HG03025 (cell line): ENCODE data around the gene ITM2C.

Experiments
- ATAC-seq: cut with Tn5 transposase; IDR thresholded peaks from one replicate; pipeline ENCODE4 v1.9.1; 2021; ENCODE audit warnings: mild to moderate bottlenecking, moderate library complexity; ENCODE audit not compliant: unreplicated experiment, low FRiP score

The ITM2C gene, protein sequence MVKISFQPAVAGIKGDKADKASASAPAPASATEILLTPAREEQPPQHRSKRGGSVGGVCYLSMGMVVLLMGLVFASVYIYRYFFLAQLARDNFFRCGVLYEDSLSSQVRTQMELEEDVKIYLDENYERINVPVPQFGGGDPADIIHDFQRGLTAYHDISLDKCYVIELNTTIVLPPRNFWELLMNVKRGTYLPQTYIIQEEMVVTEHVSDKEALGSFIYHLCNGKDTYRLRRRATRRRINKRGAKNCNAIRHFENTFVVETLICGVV

DNA sequence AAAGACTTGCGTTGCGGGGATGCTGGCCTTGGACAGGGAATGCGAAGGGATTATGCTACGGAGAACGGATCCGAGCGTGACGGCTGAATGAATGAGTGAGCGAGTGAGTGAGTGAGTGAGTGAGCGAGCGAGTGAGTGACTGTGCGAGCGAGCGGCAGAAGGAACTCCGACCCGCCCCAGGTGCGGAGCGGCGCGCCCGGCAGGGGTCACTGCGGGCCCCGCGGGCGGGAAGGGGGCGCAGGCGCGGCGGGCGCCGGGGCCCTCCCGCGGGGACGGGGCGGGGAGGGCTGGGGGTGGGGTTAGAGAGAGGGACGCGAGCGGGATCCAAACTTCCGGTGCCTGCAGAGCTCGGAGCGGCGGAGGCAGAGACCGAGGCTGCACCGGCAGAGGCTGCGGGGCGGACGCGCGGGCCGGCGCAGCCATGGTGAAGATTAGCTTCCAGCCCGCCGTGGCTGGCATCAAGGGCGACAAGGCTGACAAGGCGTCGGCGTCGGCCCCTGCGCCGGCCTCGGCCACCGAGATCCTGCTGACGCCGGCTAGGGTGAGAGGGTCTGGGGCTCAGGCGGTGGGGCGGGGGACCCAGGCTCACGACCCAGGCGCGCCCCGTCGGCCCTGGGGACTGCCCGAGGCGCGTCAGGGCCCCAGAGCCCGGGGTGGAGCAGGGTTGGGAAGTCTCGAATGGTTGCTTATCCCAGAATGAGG, at the start of gene ITM2C:
Gene ITM2C, plus strand, starts transcription at position 338 of the 702 bp plus-strand sequence. Its CDS starts 84 bp downstream, at position 422.
- peak; percentile 50 for ATAC-seq

DNA sequence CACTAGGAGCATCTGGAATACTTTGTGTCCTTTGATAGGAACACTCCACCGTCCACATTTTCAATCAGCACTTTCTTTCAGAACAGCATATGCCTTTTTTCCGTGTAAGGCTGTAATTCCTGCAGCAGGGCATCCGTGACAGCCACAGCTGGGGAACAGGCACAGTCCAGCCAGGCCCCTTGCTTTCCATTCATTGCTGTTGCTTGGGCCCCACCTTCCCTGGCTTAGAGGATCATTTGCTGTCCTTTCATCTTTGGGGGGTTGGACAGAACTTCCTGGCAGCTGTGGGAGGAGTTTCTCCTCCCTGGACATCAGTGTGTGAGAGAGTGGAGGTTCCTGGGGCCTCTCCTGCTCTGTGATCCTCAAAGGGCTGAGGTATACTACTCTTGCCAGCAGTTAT, 49.7 kb upstream of the ITM2C start:
- no peak for ATAC-seq

DNA sequence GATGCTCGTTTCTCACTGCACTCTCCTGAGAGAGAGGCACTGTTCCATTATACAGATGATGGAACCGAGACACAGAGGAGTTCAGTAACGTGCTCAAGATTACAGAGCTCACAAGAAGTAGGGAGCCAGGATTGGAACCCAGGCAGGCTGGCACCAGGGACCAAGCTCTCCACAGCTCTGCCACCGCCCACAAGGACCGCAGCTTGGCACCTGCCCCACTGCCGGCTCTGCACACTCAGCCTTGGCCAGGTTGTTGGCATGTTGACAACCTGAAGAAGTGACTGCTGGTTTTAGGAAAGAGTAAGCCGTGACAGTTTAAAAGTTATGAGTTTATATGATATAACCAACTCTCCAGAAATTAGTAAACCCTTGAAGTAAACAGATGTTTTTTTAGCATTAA, 48.0 kb upstream of the ITM2C start:
- no peak for ATAC-seq

DNA sequence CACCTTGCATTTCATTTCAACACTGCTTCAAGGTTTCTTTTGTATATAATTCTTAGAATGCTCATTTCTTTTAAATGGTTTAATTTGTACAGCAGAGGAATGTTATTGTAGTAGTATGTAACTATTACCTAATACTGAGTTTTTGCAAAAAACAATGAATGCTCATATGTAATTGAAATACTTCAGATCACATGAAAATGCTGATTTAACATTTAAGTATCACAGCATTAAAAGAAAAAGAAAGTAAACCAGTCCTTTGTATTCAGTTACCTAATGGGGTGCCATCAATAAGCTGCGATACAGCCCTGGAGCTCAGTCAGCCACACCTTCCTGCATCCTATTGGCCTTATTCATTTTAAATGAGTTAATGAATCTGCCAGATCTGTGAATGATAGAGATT, 45.3 kb upstream of the ITM2C start:
- ATAC-seq: no peak

DNA sequence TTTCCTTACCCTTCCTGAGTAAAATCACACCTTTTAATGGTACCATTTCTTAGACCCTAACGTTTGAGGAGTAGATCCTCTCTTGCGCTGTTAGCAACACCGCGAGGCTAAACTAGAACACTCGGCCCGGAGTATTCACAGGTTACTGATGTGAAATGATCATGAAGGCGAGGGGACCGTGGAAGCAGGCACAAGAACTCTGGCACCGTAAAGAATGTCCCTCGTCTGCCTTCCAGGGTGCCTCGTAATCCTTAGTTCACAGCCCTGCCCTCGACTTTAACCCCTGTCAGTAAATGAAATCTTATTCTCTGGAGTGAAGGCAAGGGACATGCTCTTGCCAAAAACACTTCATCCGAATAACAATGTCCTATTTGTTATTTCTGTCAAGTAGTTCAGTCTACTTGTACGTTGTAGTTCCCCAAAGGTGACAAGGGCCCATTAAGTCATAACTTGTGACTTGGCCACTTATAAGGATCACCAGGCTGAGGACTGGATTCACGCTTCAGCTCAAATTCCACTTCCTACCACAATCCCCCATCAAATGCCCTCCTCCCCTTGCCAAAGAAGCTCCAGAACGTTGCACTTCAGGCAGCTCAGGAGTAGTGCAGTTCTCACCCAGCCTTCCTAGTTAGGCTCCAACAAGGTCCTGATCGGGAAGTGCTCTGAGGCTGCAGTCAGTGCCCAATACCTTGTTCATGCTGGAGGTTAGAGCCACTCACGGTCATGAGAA, 43.3 kb upstream of the ITM2C start:
- no peak for ATAC-seq

DNA sequence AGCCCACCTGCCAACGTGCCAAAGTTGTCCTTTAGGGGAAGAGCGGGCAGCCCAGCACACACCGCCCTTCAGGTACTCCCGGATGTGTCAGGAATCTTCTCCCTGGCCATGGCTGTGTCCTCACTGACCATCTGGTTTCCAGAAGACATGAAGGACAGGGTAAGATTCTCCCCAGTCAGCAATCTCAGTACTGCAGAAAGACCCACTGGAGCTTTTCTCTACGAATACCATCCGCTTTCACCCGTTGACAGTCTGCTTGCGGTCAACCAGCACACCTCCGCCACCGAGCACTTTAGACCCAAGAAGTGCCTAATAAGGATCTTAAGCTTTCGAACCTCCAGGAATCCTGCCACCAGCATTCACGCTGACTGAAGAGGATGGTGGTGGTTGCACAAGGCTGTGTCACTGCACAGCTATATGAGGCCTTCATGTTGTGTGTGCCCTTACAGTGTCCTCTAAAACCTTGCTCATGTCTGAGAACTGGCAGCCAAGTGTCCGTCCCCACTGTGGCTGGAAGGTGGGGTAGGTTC, 42.7 kb upstream of the ITM2C start:
- no peak for ATAC-seq

DNA sequence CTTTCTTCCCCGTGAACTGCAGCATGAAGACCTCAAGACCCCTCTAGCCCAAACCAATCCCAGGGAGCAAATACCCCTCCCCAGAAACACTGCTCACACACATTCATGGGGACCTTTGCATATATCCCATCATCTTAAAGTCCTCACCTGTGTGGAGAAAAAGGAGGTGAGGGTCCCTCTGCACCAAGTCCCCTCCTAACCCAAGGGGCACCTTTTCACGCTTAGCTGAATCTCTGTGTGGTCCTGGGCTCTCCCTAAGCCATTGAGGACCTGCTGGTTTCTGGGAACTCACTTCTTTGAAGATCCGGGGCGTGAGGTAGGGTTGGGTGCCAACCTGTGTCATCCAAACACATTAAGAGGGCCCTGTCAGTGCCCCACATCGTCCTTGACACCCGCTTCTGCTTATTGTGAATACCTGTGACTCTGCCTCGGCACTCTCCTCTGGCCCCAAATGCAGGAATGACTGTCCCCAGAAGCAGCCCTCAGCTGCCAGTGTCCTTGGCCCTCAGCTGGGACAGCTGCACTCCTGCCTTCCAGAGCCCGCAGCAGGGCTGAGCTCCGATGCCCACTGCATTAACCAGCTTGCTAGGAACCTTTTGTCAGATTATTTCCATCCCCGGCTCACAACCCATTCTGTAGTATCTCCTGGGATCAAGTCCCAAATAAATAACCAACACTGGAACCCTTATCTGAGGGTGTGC, 41.3 kb upstream of the ITM2C start:
- ATAC-seq: no peak

DNA sequence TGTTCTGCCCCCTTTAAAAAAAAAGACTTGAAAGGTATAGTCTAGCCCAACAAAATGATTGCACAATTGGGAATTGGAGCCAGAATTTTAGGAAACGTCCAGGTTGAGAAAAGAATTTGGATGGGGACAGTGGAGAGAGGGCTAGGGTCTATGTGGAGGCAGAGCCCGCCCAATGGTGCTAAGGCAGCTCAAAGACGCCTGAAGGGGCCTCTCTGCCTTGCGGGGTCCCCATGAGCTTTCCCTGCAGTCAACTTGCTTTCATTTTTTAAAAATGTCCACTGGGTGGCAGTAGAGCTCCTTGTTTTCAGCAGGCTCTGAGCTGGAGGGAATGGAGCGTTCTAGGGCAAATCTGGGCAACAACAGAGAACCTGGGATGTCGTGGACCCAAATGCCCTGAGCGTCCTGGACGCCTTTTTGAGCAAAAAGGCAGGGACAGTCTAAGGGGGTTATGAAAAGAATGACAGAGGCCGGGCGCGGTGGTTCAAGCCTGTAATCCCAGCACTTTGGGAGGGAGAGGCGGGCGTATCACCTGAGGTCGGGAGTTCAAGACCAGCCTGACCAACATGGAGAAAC, 40.2 kb upstream of the ITM2C start:
- no peak for ATAC-seq

DNA sequence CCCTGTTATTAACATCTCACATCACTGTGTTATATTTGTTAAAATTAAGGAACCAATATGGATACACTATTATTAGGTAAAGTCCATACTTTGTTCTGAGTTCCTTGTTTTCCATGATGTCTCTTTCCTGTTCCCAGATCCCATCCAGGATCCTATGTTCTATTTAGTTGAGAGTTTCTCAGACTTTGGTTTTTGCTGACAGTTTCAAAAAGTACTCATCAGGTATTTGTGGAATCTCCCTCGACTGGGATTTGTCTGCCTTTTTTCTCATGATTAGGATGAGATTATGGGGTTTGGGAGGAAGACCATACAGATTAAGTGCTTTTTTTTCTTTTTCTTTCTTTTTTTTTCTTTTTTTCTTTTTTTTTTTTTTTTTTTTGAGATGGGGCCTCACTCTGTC, 39.4 kb upstream of the ITM2C start:
- ATAC-seq: no peak

DNA sequence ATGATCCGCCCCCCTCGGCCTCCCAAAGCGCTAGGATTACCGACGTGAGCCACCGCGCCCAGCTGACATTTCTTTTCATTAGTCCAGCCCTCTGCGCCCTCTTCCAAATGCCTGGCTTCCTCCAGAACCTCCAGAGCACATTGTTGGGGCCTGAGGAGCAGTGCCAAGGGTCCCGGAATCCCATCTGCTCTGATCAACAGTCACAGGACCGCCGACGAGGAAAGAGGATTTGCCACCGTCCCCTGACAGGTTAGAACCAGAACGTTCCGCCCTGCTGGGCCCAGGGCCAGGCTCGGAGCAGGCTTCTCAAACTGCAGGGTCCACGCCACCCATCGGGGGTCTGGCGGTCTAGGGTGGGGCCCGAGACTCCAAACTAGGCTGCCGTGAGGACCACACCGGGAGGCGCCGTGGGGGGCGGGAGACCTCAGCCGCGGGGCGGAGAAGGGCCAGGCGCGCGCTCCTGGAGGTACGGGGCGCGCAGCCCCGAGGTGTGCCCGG, 36.9 kb upstream of the ITM2C start:
- ATAC-seq: no peak

DNA sequence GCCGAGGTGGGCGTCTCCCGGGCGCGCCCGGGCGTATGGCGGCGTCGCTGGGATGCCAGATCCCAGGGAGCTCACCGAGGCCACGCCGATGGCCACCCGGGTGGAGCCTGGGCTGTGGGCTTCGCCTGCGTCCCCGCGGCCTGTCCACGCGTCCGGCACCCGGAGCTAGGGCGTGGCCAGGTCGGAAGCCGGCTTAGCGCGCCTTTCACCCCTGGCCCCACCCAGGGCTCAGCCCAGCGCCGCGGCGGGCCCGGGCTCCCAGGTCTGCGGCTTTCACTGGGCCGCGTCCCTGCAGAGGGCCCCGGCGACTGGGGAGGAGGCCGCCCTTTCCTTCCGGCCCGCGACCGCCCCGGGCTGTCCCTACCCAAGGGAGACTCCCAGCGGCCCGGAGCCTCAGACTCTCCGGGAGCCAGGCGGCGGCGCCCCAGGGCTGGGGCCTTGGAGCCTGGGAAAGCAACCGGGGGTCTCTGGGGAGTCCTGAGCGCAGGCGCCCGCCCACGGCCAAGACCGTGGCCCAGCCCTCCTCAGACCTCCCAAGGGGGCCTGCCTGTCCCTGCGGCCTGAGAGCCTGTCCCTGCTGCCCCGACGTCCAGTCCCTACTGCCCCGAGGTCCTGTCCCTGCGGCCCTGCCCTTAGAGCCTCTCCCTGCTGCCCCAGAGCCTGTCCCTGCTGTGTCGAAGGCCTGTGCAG, 36.3 kb upstream of the ITM2C start:
- no peak for ATAC-seq

DNA sequence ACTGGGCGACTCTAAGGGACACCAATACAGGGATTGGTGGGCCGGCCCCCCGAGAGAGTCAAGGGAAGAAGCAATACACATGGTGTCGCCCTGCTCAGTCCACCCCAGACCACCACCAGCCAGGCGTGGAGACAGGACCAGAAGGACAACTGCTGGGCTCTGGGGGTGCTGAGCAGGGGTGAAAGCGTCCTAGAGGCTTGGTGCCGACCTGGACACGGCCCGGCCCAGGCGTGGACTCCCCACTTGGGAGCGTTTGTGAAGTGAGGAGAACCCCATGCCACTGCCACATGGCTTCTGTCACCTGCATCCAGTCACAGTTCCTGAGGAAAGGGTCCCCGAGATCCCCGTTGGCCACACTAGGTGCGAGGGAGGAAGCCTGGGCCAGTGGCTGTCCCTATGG, 35.4 kb upstream of the ITM2C start:
- ATAC-seq: no peak

DNA sequence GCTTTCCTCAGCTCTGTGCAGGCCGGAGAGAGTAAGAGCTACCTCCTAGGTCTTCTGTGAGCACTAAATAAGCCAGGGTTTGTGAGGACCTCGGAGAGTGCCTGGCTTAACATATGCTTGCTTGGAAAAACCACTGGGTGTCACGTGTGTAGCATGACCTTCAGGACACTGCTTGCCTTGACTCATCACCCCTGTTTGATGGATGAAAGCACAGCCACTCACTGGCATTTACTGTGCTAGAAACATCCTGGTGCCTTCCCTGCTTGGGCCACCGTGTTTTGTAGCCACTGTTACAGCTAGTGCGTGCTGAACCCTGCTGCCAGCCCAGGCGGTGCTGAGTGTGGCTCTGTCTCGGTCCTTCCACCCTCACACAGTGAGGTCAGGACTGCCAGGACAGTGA, 34.8 kb upstream of the ITM2C start:
- ATAC-seq: no peak

DNA sequence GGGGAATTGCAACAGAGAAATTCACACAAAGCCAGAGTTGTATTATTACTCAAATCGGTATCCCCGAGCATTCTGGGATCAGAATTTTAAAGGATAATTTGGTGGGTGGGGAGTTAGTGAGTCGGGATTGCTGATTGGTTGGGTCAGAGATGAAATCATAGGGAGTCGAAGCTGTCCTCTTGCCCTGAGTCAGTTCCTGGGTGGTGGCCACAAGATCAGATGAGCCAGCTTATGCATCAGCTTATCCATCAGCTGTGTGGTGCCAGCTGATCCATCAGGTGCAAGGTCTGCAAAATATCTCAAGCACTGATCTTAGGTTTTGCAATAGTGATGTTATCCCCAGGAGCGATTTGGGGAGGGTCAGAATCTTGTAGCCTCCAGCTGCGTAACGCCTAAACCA, 34.3 kb upstream of the ITM2C start:
- no peak for ATAC-seq

DNA sequence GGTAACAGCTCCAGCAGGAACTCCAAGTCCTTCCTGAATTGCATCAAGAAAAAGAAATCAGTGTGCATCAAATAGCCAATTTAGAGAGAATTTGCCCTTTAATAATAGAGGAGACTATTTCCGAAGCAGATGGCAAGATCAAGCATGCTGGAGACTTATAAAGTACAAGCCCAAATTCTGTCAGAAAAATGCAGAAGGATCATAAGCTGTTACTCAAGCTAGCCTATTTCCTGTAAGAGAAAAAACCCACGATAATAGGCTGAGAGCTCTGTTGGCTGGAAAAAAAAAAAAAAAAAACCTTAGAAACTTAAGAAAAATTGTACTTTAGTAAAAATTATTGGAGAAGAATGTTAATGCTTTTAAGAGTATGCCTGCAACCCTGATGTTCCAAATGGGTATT, 24.4 kb upstream of the ITM2C start:
- ATAC-seq: no peak

DNA sequence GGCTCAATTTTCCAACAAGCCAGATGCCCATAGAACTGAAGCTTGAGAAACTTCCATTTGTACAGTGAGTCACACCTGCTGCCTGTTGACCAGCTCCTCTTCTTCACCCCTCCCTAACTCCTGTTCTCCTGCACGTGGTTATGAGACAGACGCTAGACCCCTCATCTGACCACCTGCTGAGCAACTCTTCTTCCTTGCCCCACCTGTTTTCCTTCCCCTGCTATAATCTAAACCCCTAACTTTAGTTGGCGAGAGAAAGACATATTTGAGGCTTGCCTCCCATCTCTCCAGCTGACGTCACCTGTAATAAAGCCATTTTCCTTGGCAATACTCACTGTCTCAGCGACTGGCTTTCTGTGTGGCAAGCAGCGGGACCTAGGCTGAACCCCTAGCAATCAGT, 22.3 kb upstream of the ITM2C start:
- no peak for ATAC-seq

DNA sequence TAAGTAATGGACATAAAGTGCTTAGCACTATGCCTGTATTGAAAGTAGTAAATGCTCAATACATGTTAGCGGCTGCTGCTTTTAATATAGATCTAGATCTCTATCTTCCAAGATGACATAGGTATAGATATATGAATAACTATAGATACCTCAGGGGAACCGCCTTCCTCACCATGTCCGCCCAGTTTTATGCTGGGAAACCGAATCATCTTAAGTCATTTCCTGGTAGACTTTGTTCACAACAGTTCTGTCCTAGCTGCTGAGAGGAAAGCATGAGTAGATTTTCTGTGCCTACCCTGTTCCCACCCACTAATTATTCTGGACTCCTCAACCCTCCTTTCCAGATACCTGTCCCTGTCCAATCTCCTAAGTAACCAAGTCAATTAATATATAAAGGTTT, 21.6 kb upstream of the ITM2C start:
- ATAC-seq: no peak

DNA sequence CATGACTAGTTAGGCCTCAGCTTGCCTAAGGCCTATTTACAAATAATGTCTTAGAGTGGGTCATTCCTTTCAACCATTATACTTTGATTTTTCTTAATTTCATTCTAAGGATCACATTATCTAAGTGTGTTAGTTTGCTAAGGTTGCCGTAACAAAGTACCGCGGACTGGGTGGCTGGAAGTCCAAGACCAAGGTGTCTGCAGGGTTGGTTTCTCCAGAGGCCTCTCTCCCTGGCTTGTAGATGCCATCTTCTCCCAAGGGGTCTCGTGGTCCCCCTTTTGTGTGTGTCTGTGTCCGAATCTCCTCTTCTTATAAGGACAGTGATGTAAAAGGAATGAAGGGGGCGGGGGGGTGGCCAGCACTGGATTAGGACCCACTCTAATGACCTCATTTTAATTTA, 18.4 kb upstream of the ITM2C start:
- no peak for ATAC-seq

DNA sequence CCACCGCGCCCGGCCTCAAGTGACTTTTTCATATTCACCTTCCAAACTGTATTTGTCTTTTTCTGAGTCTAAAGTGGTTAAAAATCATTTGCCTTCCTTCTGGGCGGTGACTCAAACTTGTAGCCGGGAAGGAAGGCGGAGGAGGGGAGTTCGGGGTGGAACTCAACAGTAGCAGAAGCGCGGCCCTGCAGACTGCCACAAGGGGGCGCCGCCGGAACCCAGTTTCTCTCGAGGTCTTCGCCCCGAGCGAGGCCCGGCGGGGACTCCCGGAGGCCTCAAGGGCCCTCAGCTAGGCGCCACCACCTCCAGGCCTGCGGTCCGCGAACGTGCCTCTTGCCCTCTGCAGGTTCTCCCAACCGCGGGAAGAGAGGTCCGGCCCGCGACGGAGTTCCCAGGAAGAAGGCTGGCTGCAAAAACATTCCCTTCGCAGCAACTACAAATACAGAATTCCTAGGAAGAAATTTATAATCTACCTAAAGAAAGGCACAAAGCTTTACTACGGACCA, 16.8 kb upstream of the ITM2C start:
- ATAC-seq: peak; percentile 61
